ENCODE data around the gene RETREG3.

Gene RETREG3

GRCh38 chr17:42577140-42577531, 32.0 kb downstream of the RETREG3 start:
- Histone ChIP-seq H3K4me1 (ENCODE audit: insufficient read depth, poor library complexity, severe bottlenecking) (peaks cover 15% of the 10 kb centered on the region), H3K4me3 (ENCODE audit: severe bottlenecking) (peak overlapping the region; percentile 63), H3K36me3 (ENCODE audit: low read depth) (peaks cover 68% of the 10 kb centered on the region), H3K27ac (ENCODE audit: poor library complexity, severe bottlenecking) (peak overlapping the region; percentile 69), H3K9me3 (ENCODE audit: severe bottlenecking) (no peaks in the 10 kb centered on the region), H3K27me3 (ENCODE audit: insufficient read depth, poor library complexity, severe bottlenecking) (no peaks in the 10 kb centered on the region)
- DNase-seq (ENCODE audit: low spot score) (no peak), ATAC-seq (ENCODE audit: low read depth) (peak; percentile 35)
- TF ChIP-seq CTCF (IDR thresholded peaks at IDR 0.05; ENCODE audit: poor library complexity, severe bottlenecking): no peak

DNA sequence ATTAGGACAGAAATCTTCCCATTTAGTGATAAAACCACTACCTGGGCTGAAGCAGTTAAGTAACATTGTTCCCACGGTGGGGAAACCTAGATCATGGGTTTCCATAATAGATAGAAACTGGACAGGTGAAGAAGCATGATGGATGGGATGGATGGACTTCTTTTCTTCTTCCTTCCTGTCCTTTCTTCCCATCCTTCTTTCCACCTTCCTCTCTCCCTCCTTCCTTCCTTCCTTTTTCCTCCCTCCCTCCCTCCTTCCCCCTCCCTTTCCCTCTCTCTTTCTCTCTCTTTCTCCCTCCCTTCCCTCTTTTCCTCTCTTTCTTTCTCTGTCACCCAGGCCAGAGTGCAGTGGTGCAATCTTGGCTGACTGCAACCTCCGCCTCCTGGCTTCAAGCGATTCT, 34.7 kb downstream of the RETREG3 start:
- H3K4me3 ChIP-seq (ENCODE audit: severe bottlenecking): no peak overlapping the region
- no peak for TF ChIP-seq CTCF (IDR thresholded peaks at IDR 0.05; ENCODE audit: poor library complexity, severe bottlenecking)
- H3K36me3 ChIP-seq (ENCODE audit: low read depth): peaks cover 79% of the 10 kb centered on the region
- DNase-seq (ENCODE audit: low spot score) (no peak), ATAC-seq (ENCODE audit: low read depth) (no peak)
- H3K4me1 ChIP-seq (ENCODE audit: insufficient read depth, poor library complexity, severe bottlenecking): peaks cover 15% of the 10 kb centered on the region
- no peaks in the 10 kb centered on the region for H3K9me3 ChIP-seq (ENCODE audit: severe bottlenecking)
- H3K27ac ChIP-seq (ENCODE audit: poor library complexity, severe bottlenecking): no peak overlapping the region
- H3K27me3 ChIP-seq (ENCODE audit: insufficient read depth, poor library complexity, severe bottlenecking): no peaks in the 10 kb centered on the region

DNA sequence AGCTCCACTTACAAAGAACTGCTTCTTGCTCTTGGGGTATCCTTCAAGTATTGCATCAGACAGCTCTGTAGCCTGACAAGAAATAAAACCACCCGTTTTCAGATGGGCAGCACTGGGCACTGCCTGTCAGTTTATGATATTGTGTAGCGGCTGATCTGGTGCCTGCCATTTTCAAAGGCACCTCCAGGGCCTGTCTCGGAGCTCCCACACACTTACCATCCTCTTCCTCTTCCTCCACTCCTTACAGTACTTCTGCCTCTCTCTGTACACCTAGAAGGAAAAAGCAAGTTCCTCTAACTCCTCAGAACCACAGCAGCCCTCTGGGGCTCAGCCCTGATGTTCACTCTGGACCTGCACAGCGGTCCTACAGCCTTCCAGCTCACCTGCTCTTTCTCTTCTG, 36.1 kb downstream of the RETREG3 start:
- TF ChIP-seq CTCF (IDR thresholded peaks at IDR 0.05; ENCODE audit: poor library complexity, severe bottlenecking): no peak
- no peaks in the 10 kb centered on the region for H3K27me3 ChIP-seq (ENCODE audit: insufficient read depth, poor library complexity, severe bottlenecking)
- DNase-seq (ENCODE audit: low spot score): no peak
- peaks cover 11% of the 10 kb centered on the region for H3K4me1 ChIP-seq (ENCODE audit: insufficient read depth, poor library complexity, severe bottlenecking)
- no peak overlapping the region for H3K27ac ChIP-seq (ENCODE audit: poor library complexity, severe bottlenecking)
- no peaks in the 10 kb centered on the region for H3K9me3 ChIP-seq (ENCODE audit: severe bottlenecking)
- no peak overlapping the region for H3K4me3 ChIP-seq (ENCODE audit: severe bottlenecking)
- peaks cover 90% of the 10 kb centered on the region for H3K36me3 ChIP-seq (ENCODE audit: low read depth)
- ATAC-seq (ENCODE audit: low read depth): no peak

- Histone ChIP-seq H3K36me3 (ENCODE audit: low read depth) (peaks cover 86% of the 10 kb centered on the region), H3K27ac (ENCODE audit: poor library complexity, severe bottlenecking) (no peak overlapping the region), H3K4me3 (ENCODE audit: severe bottlenecking) (no peak overlapping the region), H3K9me3 (ENCODE audit: severe bottlenecking) (no peaks in the 10 kb centered on the region), H3K4me1 (ENCODE audit: insufficient read depth, poor library complexity, severe bottlenecking) (peaks cover 9% of the 10 kb centered on the region), H3K27me3 (ENCODE audit: insufficient read depth, poor library complexity, severe bottlenecking) (no peaks in the 10 kb centered on the region)
- no peak for TF ChIP-seq CTCF (IDR thresholded peaks at IDR 0.05; ENCODE audit: poor library complexity, severe bottlenecking)
- ATAC-seq (ENCODE audit: low read depth) (no peak), DNase-seq (ENCODE audit: low spot score) (no peak)
Measured at GRCh38 chr17:42571435-42572225, 37.5 kb downstream of the RETREG3 start.
